ENCODE measurements around the gene PCAT7. TPM values are rescaled to one million over a fixed set of nuclear protein-coding genes. Genes with fewer than 3 reads are reported as not detected.

PCAT7 gene
- total and polyA plus RNA-seq, 2 of the 4 experiments (the other 2 are of a cell fraction) = not detected

DNA sequence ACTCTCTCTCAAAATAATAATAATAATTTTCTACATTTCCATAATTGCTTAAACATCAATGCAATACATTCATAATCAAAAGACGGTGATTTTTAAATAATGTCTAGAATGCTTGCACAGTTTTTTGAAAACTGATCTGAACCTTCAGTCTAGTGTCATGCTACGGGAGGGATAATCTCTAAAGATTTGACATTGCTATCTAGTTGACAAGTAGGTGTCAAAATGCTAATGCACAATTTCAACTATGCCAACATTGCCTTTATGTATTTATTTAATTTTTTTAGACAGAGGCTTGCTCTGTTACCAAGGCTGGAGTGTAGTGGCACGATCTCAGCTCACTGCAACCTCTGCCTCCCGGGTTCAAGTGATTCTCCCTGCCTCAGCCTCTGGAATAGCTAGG is 16.0 kb upstream of the PCAT7 start:
- H4K20me1 ChIP-seq (ENCODE audit: insufficient read depth, low read length) = no peaks in the 10 kb centered on the region
- H2AK5ac ChIP-seq (ENCODE audit: low read depth, low read length) = no peak overlapping the region
- ChIA-PET POLR2A (ENCODE audit: unreplicated experiment) (no interaction called here), CTCF (no interaction called here)
- H2BK5ac ChIP-seq (ENCODE audit: low read depth, low read length, poor library complexity, severe bottlenecking) = no peak overlapping the region
- H2BK15ac ChIP-seq (ENCODE audit: low read depth, low read length) = no peak overlapping the region
- no peak overlapping the region for H3K14ac ChIP-seq (replicated peaks; ENCODE audit: low read depth, low read length)
- TF ChIP-seq BHLHE40 (IDR thresholded peaks at IDR 0.05; ENCODE audit: low read depth, low read length) (no peak), FOS (IDR thresholded peaks at IDR 0.05; ENCODE audit: low read depth, low read length) (no peak), POLR2A (IDR thresholded peaks at IDR 0.05; ENCODE audit: low read depth, low read length) (no peak), RFX5 (IDR thresholded peaks at IDR 0.05; ENCODE audit: low read depth, low read length) (no peak), RAD21 (IDR thresholded peaks at IDR 0.05; ENCODE audit: low read length) (no peak), MAZ (IDR thresholded peaks at IDR 0.05; ENCODE audit: borderline replicate concordance, low read depth, low read length) (no peak), MXI1 (IDR thresholded peaks at IDR 0.05; ENCODE audit: borderline replicate concordance, low read depth, low read length) (no peak), CEBPB (IDR thresholded peaks at IDR 0.05; ENCODE audit: low read depth, low read length) (no peak), SMC3 (IDR thresholded peaks at IDR 0.05; ENCODE audit: low read depth, low read length) (no peak), NFE2L2 (IDR thresholded peaks at IDR 0.05; ENCODE audit: low read depth, low read length) (no peak)
- TF ChIP-seq, protein P1, sequence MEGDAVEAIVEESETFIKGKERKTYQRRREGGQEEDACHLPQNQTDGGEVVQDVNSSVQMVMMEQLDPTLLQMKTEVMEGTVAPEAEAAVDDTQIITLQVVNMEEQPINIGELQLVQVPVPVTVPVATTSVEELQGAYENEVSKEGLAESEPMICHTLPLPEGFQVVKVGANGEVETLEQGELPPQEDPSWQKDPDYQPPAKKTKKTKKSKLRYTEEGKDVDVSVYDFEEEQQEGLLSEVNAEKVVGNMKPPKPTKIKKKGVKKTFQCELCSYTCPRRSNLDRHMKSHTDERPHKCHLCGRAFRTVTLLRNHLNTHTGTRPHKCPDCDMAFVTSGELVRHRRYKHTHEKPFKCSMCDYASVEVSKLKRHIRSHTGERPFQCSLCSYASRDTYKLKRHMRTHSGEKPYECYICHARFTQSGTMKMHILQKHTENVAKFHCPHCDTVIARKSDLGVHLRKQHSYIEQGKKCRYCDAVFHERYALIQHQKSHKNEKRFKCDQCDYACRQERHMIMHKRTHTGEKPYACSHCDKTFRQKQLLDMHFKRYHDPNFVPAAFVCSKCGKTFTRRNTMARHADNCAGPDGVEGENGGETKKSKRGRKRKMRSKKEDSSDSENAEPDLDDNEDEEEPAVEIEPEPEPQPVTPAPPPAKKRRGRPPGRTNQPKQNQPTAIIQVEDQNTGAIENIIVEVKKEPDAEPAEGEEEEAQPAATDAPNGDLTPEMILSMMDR (conservative IDR thresholded peaks at IDR 0.05; ENCODE audit: low read depth, low read length) = no peak
- TF ChIP-seq, protein P2, sequence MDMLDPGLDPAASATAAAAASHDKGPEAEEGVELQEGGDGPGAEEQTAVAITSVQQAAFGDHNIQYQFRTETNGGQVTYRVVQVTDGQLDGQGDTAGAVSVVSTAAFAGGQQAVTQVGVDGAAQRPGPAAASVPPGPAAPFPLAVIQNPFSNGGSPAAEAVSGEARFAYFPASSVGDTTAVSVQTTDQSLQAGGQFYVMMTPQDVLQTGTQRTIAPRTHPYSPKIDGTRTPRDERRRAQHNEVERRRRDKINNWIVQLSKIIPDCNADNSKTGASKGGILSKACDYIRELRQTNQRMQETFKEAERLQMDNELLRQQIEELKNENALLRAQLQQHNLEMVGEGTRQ (IDR thresholded peaks at IDR 0.05; ENCODE audit: low read depth, low read length) = no peak
- TF ChIP-seq, protein P3, sequence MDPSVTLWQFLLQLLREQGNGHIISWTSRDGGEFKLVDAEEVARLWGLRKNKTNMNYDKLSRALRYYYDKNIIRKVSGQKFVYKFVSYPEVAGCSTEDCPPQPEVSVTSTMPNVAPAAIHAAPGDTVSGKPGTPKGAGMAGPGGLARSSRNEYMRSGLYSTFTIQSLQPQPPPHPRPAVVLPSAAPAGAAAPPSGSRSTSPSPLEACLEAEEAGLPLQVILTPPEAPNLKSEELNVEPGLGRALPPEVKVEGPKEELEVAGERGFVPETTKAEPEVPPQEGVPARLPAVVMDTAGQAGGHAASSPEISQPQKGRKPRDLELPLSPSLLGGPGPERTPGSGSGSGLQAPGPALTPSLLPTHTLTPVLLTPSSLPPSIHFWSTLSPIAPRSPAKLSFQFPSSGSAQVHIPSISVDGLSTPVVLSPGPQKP (IDR thresholded peaks at IDR 0.05; ENCODE audit: borderline replicate concordance, low read depth, low read length) = no peak
- H3K4ac ChIP-seq (ENCODE audit: low read depth, low read length) = no peak overlapping the region
- H2AK9ac ChIP-seq (replicated peaks; ENCODE audit: low read depth, low read length, poor library complexity) = no peak overlapping the region
- H4K8ac ChIP-seq (ENCODE audit: low read depth in 2 of 2, low read length in 2 of 2) = no peak overlapping the region
- DNase-seq (no peak), ATAC-seq (ENCODE audit: low read depth) (no peak)
- H3K36me3 ChIP-seq (ENCODE audit: control insufficient read depth, insufficient read depth, low read length) = no peaks in the 10 kb centered on the region
- no peak overlapping the region for H2BK20ac ChIP-seq (ENCODE audit: low read depth, low read length)
- dilution Hi-C loops (cut with HindIII; ENCODE audit: low sequenced_read_pairs, unreplicated experiment) (no loop called here), intact Hi-C loops (cut with micrococcal nuclease) (no loop called here), in situ Hi-C loops (cut with MboI; ENCODE audit: low sequenced_read_pairs) (no loop called here)
- H3K79me1 ChIP-seq (ENCODE audit: low read depth in 1 of 2, low read length in 2 of 2) = no peaks in the 10 kb centered on the region
- no peak overlapping the region for H3K4me3 ChIP-seq (ENCODE audit: insufficient read depth, low read depth, low read length)
- H3K9ac ChIP-seq (ENCODE audit: low read depth, low read length) = no peak overlapping the region
- no peak overlapping the region for H2AFZ ChIP-seq (replicated peaks; ENCODE audit: low read length, poor library complexity)
- H3K27me3 ChIP-seq (ENCODE audit: control insufficient read depth, insufficient read depth, low read length) = 0 out of 2 replicates have a peak, but pooled peaks cover 1% of the 10 kb centered on the region
- no peak overlapping the region for H3K18ac ChIP-seq (ENCODE audit: low read depth, low read length)
- 100% methylated on average over 1 of the region's 4 CpGs; no CpG with 5 or more reads in 1 of the 2 experiments for WGBS, 2 experiments (ENCODE audit: extremely low coverage in 2 of 2, insufficient read length in 1 of 2)
- H3K4me2 ChIP-seq (ENCODE audit: low read depth, low read length) = no peak overlapping the region
- no peaks in the 10 kb centered on the region for H3K9me3 ChIP-seq (ENCODE audit: control insufficient read depth, insufficient read depth, low read length)
- H2BK120ac ChIP-seq (ENCODE audit: low read depth, low read length) = no peak overlapping the region
- no peaks in the 10 kb centered on the region for H3K4me1 ChIP-seq (ENCODE audit: control insufficient read depth, insufficient read depth, low read length)
- BruUV-seq (replicated peaks) = no TSS peak
- no peaks in the 10 kb centered on the region for H3K9me1 ChIP-seq (ENCODE audit: insufficient read depth, low read length)
- no peak overlapping the region for H4K5ac ChIP-seq (ENCODE audit: low read depth, low read length)
- H3K27ac ChIP-seq (ENCODE audit: insufficient read depth, low read length) = no peak overlapping the region
- no peak overlapping the region for H3K23ac ChIP-seq (ENCODE audit: low read depth, low read length)
- no peak overlapping the region for H4K91ac ChIP-seq (ENCODE audit: insufficient read depth, low read depth, low read length)
- H3K56ac ChIP-seq (ENCODE audit: extremely low read depth, insufficient read depth, low read length) = no peak overlapping the region

Measured in IMR-90 (cell line).